GM12892 (cell line): ENCODE results near the gene WNT5A.

Experiments used
- DNase-seq: peaks from one replicate; pipeline ENCODE4 v3.0.0; 2011; ENCODE audit not compliant: insufficient read length
- FAIRE-seq: peaks from 2 replicates; lab custom pipeline; 2011; peaks lifted over from hg19 to GRCh38; lab: Jason Lieb, UNC
- POLR2A ChIP-seq: IDR thresholded peaks from 2 replicates; pipeline ENCODE4 v1.6.1; 2011; ENCODE audit warnings: low read depth, low read length, control low read depth
- POLR2AphosphoS5 ChIP-seq: IDR thresholded peaks from 2 replicates; pipeline ENCODE4 v1.6.1; 2011; ENCODE audit warnings: low read depth, low read length, control low read depth
- TAF1 ChIP-seq: IDR thresholded peaks from 2 replicates; pipeline ENCODE4 v1.6.1; 2011; ENCODE audit warnings: low read depth, mild to moderate bottlenecking, control low read depth, low read length, borderline replicate concordance

Gene WNT5A

DNA sequence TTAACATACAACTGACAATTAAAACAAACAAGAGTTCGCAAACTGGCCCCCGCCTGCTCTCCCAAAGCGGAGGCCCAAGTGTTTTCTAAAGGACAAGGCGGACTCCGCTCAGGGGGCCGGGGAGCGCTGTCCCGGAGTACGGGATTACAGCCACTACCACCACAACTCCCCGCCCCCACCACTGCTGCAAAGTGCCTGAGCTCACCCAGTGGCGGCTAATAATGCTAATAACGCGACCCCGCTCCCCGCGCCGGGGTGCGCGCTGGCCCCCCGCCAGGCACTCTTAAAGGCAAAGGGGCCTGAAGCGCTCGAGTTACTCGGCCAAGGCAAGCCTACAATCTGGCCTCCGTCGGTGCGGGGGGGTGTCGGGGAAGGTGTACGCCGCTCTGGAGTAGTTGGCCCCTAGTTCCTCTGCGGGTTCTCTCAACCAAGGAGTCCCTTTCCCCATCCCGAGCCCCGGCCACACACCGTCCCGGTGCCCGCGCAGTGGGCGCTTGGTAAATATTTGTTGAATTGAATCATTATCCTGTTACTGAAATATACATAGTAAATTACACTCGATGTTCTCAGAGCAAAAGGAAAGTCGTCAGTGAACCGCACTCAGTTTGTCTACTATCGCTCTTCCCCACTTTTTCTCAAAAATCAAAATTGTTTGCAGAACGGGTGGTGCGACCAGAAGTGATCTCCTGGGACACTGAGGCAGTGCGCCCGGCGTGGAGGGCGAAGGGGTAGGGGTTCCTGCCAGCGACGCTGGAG lies 827 bp downstream of the WNT5A start:
- DNase-seq (no peak), FAIRE-seq (no peak)
- no peak for TF ChIP-seq TAF1
- no peak for TF ChIP-seq POLR2AphosphoS5
- no peak for TF ChIP-seq POLR2A

DNA sequence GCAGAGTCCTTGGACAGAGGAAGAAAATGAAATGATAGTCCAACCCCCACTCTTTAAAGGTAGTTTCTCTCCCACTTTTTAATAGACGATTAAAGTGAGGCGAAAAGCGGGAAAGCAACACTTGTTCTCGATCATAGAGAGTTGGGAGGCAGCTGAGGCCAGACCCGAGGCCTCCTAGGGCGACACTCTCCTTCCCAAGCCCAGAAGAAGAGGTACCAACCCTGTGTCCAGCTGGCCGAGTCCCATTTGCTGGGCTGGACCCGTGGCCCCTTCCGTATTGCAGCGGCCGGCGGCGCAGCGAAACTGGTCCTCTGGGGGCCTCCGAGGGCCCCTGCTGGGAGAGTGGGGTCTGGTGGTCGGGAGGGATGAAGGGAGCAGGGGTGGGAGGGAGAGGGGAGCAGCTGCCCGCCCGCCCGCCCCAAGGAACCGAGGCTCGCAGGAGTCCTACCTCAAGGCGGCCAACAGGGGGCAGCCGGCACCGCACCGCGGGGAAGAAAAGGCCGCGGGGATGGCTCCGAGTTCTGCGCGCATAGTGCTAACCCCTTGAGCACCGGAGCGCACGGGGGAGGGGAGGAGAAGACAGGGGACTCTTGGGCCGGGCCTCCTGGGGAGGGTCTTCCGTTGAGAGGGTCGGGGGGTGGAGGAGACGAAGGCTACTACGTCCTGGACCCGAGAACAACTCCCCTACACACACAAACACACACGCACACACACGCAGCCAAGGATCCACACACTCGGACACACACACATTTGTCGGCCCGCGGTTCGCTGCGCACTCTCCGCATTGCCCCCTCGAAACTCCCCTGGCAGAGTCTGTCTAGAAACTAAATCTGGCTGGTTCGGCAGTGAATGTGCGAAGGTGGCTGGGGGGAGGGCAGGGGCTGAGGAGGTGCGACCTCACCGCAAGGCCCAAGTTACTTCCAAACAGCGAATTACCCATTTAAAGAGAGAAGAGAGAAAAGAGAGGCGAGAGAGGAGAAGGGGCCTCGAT lies 2.0 kb downstream of the WNT5A start:
- TF ChIP-seq TAF1 (no peak), POLR2A (no peak), POLR2AphosphoS5 (no peak)
- DNase-seq (peak; percentile 77), FAIRE-seq (peak; percentile 63)

DNA sequence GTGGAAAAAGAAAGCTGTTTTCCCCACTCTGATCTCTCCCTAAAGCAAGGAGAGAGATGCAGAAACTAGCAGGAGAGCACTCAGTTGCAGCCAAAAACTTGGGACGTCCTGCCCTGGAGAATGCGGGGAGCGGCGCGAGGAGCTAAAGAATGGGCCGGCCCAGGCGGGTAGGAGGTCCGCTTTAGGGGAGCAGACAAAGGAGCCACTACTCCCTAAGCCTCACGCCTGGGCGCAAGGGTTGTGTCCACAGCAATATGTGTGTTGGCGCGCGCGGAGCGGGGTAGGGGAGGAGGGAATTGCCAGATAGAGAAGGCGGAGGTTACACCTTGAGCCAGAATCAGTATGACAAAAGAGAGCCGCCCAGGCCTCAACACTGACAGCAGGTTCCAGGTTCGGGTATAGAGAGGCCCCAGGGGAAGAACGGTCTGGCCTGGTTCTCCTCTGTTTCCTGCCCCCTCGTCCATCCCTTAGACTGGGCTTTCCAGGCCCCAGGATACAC lies 2.9 kb downstream of the WNT5A start:
- TF ChIP-seq POLR2AphosphoS5 (no peak), TAF1 (no peak), POLR2A (no peak)
- DNase-seq (no peak), FAIRE-seq (no peak)

DNA sequence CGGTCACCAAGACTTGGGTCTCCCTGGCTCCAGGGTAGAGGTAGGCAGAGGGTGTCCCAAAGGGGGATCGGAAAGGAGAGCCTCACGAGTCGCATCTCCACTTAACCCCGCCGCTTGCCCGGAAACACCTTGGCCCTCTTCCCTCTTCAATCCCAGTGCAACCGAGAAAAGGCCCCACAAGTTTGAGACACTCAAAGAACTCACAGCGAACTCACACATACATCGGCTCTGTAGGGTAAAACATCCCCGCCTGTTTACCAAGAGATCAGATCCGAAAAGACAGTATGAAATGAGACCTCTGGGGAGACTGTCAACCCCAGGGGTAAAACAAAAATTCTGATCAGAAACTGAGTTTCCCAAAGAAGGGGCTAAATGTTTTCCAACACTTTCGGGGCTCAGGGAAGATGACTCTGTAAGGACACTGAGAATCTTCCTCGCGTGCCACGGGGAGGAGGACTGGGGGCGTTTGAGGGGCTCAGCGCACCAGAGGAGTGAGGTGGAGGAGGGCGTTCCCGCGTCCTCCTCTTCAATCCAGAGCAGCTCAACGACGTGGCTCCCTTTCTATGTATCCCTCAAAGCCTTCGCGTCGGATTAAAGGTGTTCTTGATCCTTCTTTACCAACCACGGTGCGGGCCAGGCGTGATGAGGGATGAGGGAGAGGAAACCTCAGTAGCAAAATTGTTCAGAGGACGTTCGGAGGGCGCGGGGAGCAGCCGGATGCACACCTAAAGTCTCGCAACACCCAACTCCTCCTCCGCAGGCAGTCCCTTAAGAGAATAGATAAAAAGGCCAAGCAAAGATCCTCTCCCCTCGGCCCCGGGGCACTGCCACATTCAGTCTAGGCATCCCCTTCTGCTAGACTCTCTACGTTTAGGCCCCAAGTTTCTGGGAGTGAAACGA lies 3.7 kb downstream of the WNT5A start:
- DNase-seq = no peak
- TF ChIP-seq POLR2AphosphoS5 = no peak
- TF ChIP-seq POLR2A = no peak
- TF ChIP-seq TAF1 = no peak
- FAIRE-seq = no peak

DNA sequence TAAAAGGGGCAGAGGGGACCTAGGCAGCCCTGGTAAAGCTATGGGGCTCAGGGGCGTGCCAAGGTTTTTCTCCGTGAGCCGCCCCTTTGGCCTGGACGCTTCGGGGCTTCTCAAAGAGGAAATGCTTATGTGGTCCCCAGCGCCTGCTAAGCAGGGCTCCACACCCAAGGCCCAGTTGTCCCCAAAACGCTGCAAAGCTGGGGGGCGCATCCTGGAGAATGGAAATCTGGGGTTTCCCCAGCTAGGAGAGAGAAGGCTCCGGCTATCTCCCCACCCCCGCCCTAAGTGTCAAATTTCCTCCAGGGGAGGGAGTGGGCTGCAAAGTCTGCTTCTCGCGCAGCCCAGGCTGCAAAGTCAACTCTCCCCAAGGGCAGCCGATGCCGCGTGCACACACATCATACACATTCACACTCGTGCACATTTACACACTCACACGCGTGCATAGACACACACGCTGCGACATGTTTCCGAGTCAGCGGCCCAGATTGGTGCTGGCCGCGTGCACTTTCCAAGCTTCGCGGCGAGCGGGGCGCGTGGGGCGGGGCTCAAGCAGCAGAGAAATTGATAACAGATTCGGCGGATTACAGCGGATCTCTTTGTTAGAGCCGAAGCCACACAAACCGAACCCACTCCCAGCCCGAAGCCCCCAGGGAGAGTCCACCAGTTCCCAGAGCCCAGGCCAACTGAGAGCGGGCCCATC lies 4.5 kb downstream of the WNT5A start:
- FAIRE-seq = no peak
- DNase-seq = no peak

DNA sequence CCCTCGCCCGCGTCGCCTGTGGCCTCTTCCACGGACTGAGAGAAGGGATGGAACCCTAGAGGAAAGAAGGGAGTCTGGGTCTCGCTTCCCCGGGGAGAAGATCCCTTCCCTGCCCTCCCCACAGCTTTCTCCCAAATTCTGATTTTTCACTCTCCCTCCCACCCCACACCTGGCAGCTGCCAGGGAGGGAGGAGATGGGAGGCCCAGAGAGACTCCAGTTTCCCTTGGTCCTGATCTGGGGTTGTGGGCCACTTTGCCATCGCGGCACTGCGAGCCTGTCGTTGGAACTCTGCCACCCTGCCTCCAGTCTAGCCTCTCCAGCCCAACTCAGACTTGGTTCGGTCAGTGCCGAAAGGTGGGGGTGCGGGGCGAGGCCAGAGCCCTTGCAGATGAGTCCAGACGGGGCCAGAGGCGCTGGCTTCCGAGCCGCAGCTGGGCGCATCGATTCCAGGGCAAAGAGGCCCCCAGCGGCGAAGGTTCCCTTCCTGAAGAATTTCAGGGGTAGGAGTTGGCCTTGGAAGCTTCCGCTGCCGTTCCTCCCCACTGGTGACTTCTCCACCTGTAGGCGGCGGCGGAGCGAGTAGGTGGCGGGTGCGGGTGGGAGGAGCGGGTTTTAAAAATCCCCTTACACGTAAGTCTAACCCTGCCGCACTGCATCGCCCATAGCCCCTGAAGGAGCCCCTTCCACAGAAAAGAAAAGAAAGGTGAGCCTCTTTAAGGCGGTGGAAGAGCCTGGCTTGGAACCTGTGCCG lies 5.2 kb downstream of the WNT5A start:
- DNase-seq = no peak
- TF ChIP-seq POLR2A (no peak), POLR2AphosphoS5 (no peak), TAF1 (no peak)
- FAIRE-seq = no peak

More for the DNA sequence above, 4.5 kb downstream of the WNT5A start:
- no peak for TF ChIP-seq TAF1
- no peak for TF ChIP-seq POLR2A
- no peak for TF ChIP-seq POLR2AphosphoS5

DNA sequence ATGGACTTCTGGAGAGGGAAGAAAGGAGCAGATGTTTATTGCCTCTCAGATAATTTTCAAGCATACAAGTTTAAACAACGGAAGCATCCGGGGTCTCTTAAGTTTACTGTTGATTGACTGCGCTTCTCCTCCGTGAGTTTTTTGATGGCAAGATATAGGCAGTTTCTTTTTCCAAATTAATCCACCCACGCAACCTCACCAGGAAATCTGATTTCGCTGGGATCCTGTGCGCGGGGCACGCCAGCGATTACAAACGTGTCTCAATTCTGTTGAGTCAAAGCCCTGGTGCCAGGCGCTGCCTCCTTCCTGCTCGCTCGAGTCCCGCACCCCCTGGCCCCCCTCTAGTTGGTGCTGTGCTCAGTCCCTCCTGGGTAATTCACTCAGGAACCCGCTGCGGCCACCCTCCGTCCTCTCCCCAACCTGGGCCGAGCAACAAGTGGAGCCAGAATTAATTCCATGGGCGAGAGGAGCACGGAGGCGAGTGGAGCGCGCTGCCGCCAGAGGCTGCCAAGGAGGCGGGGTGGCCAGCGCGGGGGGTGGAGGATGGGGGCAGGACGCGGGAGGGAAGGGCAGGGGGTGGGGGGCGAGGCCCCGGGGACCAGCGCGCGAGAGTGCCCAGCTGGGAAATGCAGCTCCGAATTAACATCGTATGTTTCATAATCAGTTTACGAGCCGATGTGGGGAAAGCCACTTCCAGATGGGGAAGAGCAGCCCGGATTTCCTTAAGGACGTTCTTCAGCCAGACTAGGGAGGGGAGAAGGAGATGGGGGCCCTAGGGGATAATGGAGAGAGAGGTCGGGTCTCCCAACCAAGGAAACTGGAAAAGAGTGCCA lies 6.0 kb downstream of the WNT5A start:
- FAIRE-seq (no peak), DNase-seq (no peak)
- TF ChIP-seq POLR2AphosphoS5 = no peak
- no peak for TF ChIP-seq TAF1
- no peak for TF ChIP-seq POLR2A

DNA sequence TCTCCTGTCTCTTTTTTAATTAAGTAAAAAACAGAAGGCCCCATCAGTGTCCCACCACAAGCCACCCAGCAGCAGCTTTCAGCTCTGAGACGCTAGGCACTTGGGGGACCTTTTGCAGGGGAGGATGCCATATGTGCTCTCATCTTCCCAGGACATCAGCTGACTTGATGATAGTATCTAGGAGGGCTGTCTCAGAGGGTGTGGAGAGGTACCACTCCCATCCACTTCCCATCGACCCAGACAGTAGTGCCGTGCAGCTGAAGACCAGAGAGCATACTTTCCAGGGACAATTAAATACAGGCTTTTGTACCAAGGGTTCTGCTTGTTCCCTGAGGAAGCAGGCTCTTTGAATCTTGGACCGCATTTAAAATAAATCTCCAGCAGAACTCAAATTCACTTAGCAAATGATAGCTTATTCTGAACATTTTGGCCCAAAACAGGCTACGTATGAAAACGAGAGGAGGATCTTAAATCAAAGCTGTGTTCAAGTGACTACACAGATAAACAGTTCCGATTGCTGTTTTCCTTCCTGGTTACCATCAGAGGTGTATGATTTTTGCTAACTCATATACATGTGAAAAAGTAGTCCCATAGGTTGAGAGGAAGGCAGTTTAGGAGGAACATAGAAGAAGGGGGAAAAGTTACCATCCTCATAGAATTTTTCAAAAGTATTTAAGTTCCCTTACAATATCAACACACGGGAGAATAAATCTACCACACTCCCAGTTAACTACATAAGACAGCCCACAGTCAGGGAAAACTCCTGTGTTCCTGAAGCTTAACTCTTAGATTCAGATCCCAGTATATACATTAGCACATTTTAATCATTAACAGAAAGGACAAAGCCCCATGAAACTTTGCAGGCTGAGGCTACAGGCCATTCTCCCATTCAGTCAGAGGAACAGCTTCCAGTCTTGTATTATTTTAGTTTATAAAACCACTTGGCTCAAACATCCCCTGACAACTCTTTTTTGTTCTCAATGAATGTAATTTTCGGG lies 9.5 kb downstream of the WNT5A start:
- DNase-seq = no peak
- TF ChIP-seq TAF1 (no peak), POLR2A (no peak), POLR2AphosphoS5 (no peak)
- FAIRE-seq = no peak
